HepG2 (cell line): Measurements from ENCODE around the gene FBF1. TPM values are rescaled to one million over a fixed set of nuclear protein-coding genes. Genes with fewer than 3 reads are reported as not detected.
A peak's percentile ranks its signal among the peaks of the same experiment; 100 is the strongest.

Source experiments
- CBFB ChIP-seq: sonication (generic); formaldehyde crosslinking; IDR thresholded peaks from 2 replicates; pipeline ENCODE4 v1.4.0; 2020; ENCODE audit warnings: missing genetic modification reagents
- CBX1 ChIP-seq: IDR thresholded peaks from one replicate; pipeline ENCODE4 v1.6.1; 2016; ENCODE audit warnings: antibody characterized with exemption, low read depth
- GATAD2A ChIP-seq: IDR thresholded peaks from 2 replicates; pipeline ENCODE4 v1.6.1; 2016
- HNF1A ChIP-seq, 2 experiments: sonication (generic) in 1 of 2; formaldehyde crosslinking in 1 of 2; IDR thresholded peaks; 2 replicates each; pipeline versions ENCODE4 v1.4.0 to v1.6.1; 2016 to 2020; ENCODE audit warnings: borderline replicate concordance in 1 of 2, low read depth in 1 of 2, mild to moderate bottlenecking in 1 of 2, missing genetic modification reagents in 1 of 2
- HNRNPUL1 ChIP-seq: fragments of 200-400 bp; formaldehyde crosslinking; IDR thresholded peaks from 2 replicates; pipeline ENCODE4 v1.6.1; 2017; ENCODE audit warnings: low read depth, mild to moderate bottlenecking, low read length, moderate library complexity
- MTA3 ChIP-seq: sonication (generic); formaldehyde crosslinking; IDR thresholded peaks from 2 replicates; pipeline ENCODE4 v1.4.0; 2020; ENCODE audit warnings: missing genetic modification reagents
- NAIF1 ChIP-seq: sonication (generic); formaldehyde crosslinking; IDR thresholded peaks from 2 replicates; pipeline ENCODE4 v1.5.0; 2020; ENCODE audit warnings: mild to moderate bottlenecking, missing genetic modification reagents, borderline replicate concordance
- PLRG1 ChIP-seq: fragments of 450-650 bp; conservative IDR thresholded peaks from 2 replicates; pipeline ENCODE4 v1.6.1; 2016
- SRSF9 ChIP-seq: fragments of 200-400 bp; formaldehyde crosslinking; IDR thresholded peaks from 2 replicates; pipeline ENCODE4 v1.6.1; 2018; ENCODE audit warnings: borderline replicate concordance, mild to moderate bottlenecking, low read depth, low read length; ENCODE audit not compliant: insufficient read depth, poor library complexity, severe bottlenecking
- ZBTB40 ChIP-seq, 2 experiments: fragments of 450-650 bp in 1 of 2; sonication (generic) in 1 of 2; formaldehyde crosslinking in 1 of 2; IDR thresholded peaks; 2 replicates each; pipeline versions ENCODE4 v1.6.1 to v1.8.0; 2016 to 2022; ENCODE audit warnings: antibody characterized with exemption in 1 of 2, mild to moderate bottlenecking in 1 of 2, missing genetic modification reagents in 1 of 2
- ZFX ChIP-seq: sonication (generic); formaldehyde crosslinking; IDR thresholded peaks from 2 replicates; pipeline ENCODE4 v1.4.0; 2020; ENCODE audit warnings: mild to moderate bottlenecking, low read depth, missing genetic modification reagents, moderate library complexity
- ZMAT3 ChIP-seq: sonication (generic); formaldehyde crosslinking; conservative IDR thresholded peaks from 2 replicates; pipeline ENCODE4 v1.7.0; 2021; ENCODE audit warnings: missing genetic modification reagents
- ZNF224 ChIP-seq: sonication (generic); formaldehyde crosslinking; IDR thresholded peaks from 2 replicates; pipeline ENCODE4 v1.5.0; 2020; ENCODE audit warnings: mild to moderate bottlenecking, missing genetic modification reagents
- ZNF629 ChIP-seq: sonication (generic); formaldehyde crosslinking; conservative IDR thresholded peaks from 2 replicates; pipeline ENCODE4 v1.5.0; 2020; ENCODE audit warnings: missing genetic modification reagents
- ZNF746 ChIP-seq: sonication (generic); formaldehyde crosslinking; IDR thresholded peaks from 2 replicates; pipeline ENCODE4 v1.8.0; 2022; ENCODE audit warnings: mild to moderate bottlenecking, missing genetic modification reagents
- polyA plus RNA-seq, 8 experiments: library from polyadenylated mRNA; depleted of rRNA in 3 of 8; stranded (reverse) in 7 of 8; unstranded in 1 of 8; fragments of >200 nt; fragmentation: Illumina TruSeq in 4 of 8; extraction: Trizol in 4 of 8; gene quantifications; 2 replicates each; pipeline versions ENCODE4 v1.2.1 to v1.2.3, GENCODE V29; 2011 to 2016; ENCODE audit warnings: low read depth in 4 of 8, missing spikeins in 1 of 8, mixed read lengths in 1 of 8; ENCODE audit not compliant: insufficient read depth in 1 of 8
- total RNA-seq, 5 experiments: library from RNA; depleted of rRNA; stranded (reverse); fragments of >200 nt; fragmentation: Illumina TruSeq; extraction: Trizol; gene quantifications; 2 replicates each; pipeline ENCODE4 v1.2.3, GENCODE V29; 2016; ENCODE audit warnings: low read depth in 1 of 5

The FBF1 gene
- total and polyA plus RNA-seq, 2 of the 13 experiments (the other 11 are each of a cell fraction or from before 2014, with no cell fraction given), result 2.4 to 8.1 TPM

GRCh38 chr17:75978938-75979704 is 38.3 kb upstream of the FBF1 start, which contains the start of the genes ACOX1 and TEN1 (continued):
- TF ChIP-seq ZBTB40 (IDR thresholded peaks at IDR 0.05) (no peak), ZBTB40 (CRISPR knock-in tag; IDR thresholded peaks at IDR 0.05) (peak; percentile 74; the same call in 1 of the 2 replicates), ZFX (CRISPR knock-in tag) (peak; percentile 95), CBFB (CRISPR knock-in tag) (peak; percentile 64), SRSF9 (no peak), ZNF629 (peak; percentile 39; the same call in 1 of the 2 replicates), ZMAT3 (CRISPR knock-in tag) (peak; percentile 78), ZNF224 (peak; percentile 47; the same call in 1 of the 2 replicates), HNF1A (IDR thresholded peaks at IDR 0.05; ENCODE audit: low read depth) (no peak; the same call in none of the 2 replicates), HNF1A (CRISPR knock-in tag; IDR thresholded peaks at IDR 0.05; ENCODE audit: borderline replicate concordance) (no peak; the same call in 1 of the 2 replicates), NAIF1 (peak; percentile 77; the same call in 1 of the 2 replicates), HNRNPUL1 (no peak), ZNF746 (CRISPR knock-in tag) (peak; percentile 92), PLRG1 (no peak), MTA3 (CRISPR knock-in tag) (0 out of 2 replicates have a peak, but pooled peaks have one; percentile 28), GATAD2A (CRISPR knock-in tag) (peak; percentile 87), CBX1 (peak; percentile 87)
